LNCAP (cell line): Measurements from ENCODE around the gene BAK1.

Experiments
- TF ChIP-seq, protein P1 (sequence below): fragments of 450-650 bp; IDR thresholded peaks from 2 replicates; pipeline ENCODE4 v1.5.1; 2017; ENCODE audit warnings: mild to moderate bottlenecking

BAK1 gene

DNA sequence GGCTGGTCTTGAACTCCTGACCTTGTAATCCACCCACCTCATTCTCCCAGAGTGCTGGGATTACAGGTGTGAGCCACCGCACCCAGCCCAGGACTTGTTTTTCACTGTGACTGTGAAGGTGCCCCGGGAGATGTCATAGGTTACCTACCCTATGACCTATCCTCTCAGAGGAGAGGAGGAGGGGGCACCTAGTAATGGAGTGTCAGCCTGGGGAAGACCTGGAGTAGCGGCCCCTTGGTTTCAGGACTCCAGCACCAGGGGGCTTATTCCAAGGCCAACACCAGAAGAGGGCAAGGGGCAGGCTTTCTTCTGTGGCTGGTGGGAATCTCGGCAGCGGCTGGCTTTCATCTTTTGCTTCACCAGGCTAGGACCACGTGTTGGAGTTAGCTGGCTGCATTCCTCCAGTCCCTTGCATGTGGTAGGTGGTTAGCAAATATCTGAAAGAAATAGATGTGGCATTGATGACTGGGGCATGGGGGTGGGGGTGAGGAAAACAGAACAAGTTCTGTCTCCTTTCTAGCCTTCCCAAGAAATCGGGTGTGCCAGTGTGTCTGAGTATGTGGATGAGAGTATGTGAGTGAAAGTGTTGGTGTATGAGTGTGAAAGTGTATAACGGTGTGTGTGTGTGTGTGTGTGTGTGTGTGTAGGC, 33.2 kb upstream of the BAK1 start:
- TF ChIP-seq, protein P1, sequence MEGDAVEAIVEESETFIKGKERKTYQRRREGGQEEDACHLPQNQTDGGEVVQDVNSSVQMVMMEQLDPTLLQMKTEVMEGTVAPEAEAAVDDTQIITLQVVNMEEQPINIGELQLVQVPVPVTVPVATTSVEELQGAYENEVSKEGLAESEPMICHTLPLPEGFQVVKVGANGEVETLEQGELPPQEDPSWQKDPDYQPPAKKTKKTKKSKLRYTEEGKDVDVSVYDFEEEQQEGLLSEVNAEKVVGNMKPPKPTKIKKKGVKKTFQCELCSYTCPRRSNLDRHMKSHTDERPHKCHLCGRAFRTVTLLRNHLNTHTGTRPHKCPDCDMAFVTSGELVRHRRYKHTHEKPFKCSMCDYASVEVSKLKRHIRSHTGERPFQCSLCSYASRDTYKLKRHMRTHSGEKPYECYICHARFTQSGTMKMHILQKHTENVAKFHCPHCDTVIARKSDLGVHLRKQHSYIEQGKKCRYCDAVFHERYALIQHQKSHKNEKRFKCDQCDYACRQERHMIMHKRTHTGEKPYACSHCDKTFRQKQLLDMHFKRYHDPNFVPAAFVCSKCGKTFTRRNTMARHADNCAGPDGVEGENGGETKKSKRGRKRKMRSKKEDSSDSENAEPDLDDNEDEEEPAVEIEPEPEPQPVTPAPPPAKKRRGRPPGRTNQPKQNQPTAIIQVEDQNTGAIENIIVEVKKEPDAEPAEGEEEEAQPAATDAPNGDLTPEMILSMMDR, result no peak

DNA sequence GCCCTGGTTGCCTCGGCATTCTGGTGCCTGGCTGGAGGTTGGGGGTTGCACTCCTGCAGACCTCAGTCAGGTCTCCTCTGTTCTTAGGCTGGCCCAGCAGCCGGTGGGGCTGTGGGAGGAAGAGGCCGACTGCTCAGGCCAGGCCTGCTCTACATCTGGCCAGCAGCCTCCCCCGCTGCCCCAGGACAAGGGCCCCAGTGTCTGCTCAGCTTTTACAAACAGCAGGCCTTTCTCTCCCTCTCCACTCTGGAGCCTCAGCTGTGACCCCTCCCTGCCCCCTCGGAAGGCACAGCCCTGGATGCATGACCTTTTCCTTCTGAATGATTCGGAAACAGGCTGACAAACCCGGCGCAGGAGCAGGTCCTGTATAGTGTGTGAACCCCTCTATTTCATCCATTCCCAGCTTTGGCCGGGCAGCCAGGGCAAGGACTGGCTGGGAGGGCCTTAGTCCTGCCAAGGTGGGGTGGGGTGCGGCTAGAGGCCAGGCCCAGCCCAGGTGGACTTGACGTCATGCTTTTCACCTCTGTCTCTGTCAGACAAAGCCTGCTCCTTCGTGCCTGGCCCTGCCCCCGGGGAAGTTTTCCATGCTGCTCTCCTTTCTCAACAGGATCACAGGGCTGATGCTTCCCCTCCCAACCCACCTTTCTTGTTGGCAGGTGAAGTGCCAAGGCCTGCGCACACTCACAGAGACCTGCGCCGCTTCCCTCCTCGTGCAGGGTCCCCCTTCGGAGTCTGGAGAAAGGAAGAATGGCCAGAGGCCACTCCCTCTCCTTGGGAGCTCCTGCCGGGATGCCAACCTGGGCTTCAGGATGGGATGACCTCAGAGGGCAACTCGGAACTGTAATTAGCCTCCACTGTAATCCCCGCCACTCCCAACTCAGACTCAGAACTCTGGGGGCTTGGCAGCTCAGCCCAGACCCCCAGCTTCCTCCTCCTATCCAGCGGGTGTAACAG, 31.0 kb upstream of the BAK1 start:
- TF ChIP-seq, protein P1, result no peak

DNA sequence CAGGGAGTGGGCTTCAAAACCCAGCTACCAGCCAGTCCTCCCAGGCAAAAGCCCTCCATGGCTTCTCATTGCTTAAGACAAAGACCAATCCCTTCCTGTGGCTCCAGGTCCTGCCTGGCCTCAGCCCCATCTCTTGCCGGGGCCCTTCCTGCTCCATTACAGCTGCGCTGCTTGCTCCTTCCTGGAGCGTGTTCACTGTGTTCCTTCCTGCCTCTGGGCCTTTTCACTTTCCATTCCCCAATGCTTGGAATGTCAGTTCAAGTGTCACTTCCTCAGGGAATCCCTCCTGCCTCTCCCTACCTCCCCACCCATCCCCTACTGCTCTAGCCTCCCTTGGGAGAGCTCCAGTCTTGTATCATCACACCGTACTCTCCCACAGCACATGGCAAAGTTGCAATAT, 30.0 kb upstream of the BAK1 start:
- TF ChIP-seq, protein P1, result no peak

DNA sequence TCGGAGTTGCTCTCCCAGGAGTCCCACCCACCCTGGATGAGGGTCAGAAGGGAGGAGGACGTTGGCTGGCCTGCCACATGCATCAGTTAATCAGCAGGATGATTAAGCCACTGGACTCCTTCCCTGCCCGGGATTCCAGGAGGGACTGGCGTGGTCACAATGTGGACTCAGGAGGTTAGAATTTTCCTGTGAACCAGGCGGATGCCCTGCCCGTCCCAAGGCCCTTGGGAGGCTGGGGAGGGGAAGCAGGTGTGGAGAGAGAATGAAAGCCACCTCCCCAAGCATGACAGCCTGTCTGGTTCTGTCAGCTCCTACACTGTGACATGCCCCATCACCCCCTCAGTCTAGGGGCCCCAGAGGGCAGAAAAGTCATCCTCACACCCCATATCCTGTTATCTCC, 29.5 kb upstream of the BAK1 start:
- TF ChIP-seq, protein P1, result no peak

DNA sequence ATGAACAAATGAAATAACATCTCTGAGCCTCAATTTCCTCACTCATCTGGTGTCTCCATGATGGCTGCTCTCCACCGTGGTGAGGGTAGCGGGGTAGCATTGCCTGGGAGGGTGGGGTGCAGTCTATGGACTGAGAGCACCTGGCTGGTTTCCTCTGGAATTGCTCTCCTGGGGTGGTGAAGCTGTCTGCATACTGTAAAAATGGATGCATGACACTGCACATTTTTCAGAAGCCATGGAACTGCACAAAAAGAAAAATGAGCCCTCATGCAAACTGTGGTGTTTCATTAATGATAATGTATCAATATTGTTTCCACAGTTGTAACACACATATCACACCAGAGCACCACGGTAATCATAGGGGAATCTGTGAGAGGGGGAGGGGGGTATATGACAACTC, 28.9 kb upstream of the BAK1 start:
- TF ChIP-seq, protein P1, result no peak

DNA sequence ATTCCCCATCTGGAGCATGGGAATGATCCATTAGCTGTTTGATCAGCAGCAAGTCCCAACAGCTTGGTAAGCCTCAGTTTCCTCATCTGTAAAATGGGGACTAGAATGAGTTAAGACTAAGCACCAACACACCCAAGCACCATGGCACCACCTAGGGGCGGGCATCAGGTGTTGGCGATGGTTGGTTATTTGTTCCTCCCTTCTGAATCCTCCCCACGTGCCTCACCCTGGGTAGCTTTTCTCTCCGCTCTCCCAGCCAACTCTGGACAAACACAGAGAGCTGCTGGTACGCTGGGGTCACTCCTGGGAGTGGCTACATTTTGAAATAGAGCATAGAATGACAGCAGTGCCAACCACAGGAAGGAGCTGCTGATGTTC, 27.7 kb upstream of the BAK1 start:
- TF ChIP-seq, protein P1, result peak; percentile 21; the same call in 1 of the 2 replicates

DNA sequence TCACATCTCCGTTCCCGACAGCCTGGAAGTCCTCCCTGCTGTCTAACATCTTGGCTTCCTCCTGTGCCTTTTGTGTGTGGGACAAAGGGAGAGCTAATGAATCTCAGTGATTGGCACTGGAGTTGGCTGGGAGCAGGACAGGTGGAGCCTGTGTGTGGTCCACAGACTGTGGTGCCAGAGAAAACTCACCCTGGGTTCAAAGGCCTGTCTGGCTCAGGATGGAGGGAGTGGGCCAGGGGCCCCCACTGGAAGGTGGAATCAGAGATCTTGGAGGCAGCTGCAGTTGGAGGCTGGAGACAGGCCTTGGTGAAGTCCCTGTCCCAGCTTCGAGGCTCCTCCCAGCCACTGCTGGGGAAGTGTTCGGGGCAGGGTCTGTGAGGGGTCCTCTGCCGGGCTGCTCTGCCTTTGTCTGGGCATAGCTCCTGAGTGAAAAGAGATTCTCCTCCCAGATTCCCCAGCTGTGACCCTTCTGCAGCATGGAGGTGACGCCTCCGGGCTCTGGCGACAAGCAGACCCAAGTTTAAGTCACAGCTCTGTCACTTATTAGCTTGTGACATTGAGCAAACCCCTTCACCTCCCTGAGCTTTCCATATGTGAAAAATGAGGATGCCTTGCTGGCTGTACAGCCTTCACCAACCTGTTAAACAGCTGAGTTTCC, 27.2 kb upstream of the BAK1 start:
- TF ChIP-seq, protein P1, result no peak
